HG02623 (cell line): ENCODE results near the gene SUSD4.

Source experiments
- ATAC-seq: cut with Tn5 transposase; IDR thresholded peaks from one replicate; pipeline ENCODE4 v1.9.1; 2021; ENCODE audit warnings: moderate library complexity; ENCODE audit not compliant: unreplicated experiment

The SUSD4 gene

GRCh38 chr1:223216531-223217205, 147.3 kb downstream of the SUSD4 start:
- ATAC-seq, result no peak

- no peak for ATAC-seq
Observed at GRCh38 chr1:223216074-223216473, 147.9 kb downstream of the SUSD4 start.

- ATAC-seq, result no peak
Observed at GRCh38 chr1:223215026-223215425, 148.9 kb downstream of the SUSD4 start.

- no peak for ATAC-seq
Observed at GRCh38 chr1:223214261-223214807, 149.6 kb downstream of the SUSD4 start.

- no peak for ATAC-seq
Observed at GRCh38 chr1:223212441-223212840, 151.5 kb downstream of the SUSD4 start.

- no peak for ATAC-seq
Observed at GRCh38 chr1:223211323-223211985, 152.5 kb downstream of the SUSD4 start.

GRCh38 chr1:223210788-223211120, 153.2 kb downstream of the SUSD4 start:
- no peak for ATAC-seq

- no peak for ATAC-seq
Observed at GRCh38 chr1:223209992-223210787, 153.8 kb downstream of the SUSD4 start.

GRCh38 chr1:223209293-223209898, 154.6 kb downstream of the SUSD4 start:
- no peak for ATAC-seq

GRCh38 chr1:223208164-223209076, 155.6 kb downstream of the SUSD4 start:
- no peak for ATAC-seq

GRCh38 chr1:223207293-223208066, 156.5 kb downstream of the SUSD4 start:
- ATAC-seq, result no peak

GRCh38 chr1:223204424-223204823, 159.6 kb downstream of the SUSD4 start:
- no peak for ATAC-seq

GRCh38 chr1:223203694-223204093, 160.3 kb downstream of the SUSD4 start:
- no peak for ATAC-seq

GRCh38 chr1:223203034-223203408, 161.0 kb downstream of the SUSD4 start:
- no peak for ATAC-seq

GRCh38 chr1:223202376-223203033, 161.5 kb downstream of the SUSD4 start:
- ATAC-seq, result no peak

GRCh38 chr1:223201967-223202366, 162.0 kb downstream of the SUSD4 start:
- no peak for ATAC-seq

GRCh38 chr1:223200903-223201302, 163.1 kb downstream of the SUSD4 start:
- no peak for ATAC-seq

- no peak for ATAC-seq
Observed at GRCh38 chr1:223199094-223199647, 164.8 kb downstream of the SUSD4 start.

- no peak for ATAC-seq
Observed at GRCh38 chr1:223198628-223198965, 165.4 kb downstream of the SUSD4 start.
